Stimulated activated naive B cell treated with anti-CD40 and anti-IgM and Interleukin-4, amounts not matched to agents 10 μg/mL and 1 μg/mL and 100 μg/mL, for 72 hours (primary cell): ENCODE measurements around the gene PON3.

Experiments
- ATAC-seq, 2 donors: fragments of 150-1000 bp; cut with Tn5 transposase; replicated peaks; 2 replicates each; pipeline ENCODE4 v1.10.0; 2021; ENCODE audit warnings: moderate library complexity in 1 of 2
- DNase-seq: peaks from one replicate; pipeline ENCODE4 v3.0.0; 2021
- H3K27ac Mint-ChIP-seq: one replicate; pipeline ENCODE4 v1.8.0; 2022; ENCODE audit warnings: mild to moderate bottlenecking, mixed read lengths
- H3K27me3 Mint-ChIP-seq, 2 donors: one replicate each; pipeline ENCODE4 v1.8.0; 2022; ENCODE audit warnings: mixed read lengths in 2 of 2
- H3K36me3 Mint-ChIP-seq, 2 donors: one replicate each; pipeline ENCODE4 v1.8.0; 2022; ENCODE audit warnings: mixed read lengths in 2 of 2, mild to moderate bottlenecking in 1 of 2
- H3K4me1 Mint-ChIP-seq, 2 donors: one replicate each; pipeline ENCODE4 v1.8.0; 2022; ENCODE audit warnings: mixed read lengths in 2 of 2, mild to moderate bottlenecking in 1 of 2
- H3K4me3 Mint-ChIP-seq, 2 donors: one replicate each; pipeline ENCODE4 v1.8.0; 2022; ENCODE audit warnings: mild to moderate bottlenecking in 2 of 2, mixed read lengths in 2 of 2, moderate library complexity in 1 of 2
- H3K9me3 Mint-ChIP-seq, 2 donors: one replicate each; pipeline ENCODE4 v1.8.0; 2022; ENCODE audit warnings: mixed read lengths in 2 of 2, mild to moderate bottlenecking in 1 of 2

The PON3 gene

DNA sequence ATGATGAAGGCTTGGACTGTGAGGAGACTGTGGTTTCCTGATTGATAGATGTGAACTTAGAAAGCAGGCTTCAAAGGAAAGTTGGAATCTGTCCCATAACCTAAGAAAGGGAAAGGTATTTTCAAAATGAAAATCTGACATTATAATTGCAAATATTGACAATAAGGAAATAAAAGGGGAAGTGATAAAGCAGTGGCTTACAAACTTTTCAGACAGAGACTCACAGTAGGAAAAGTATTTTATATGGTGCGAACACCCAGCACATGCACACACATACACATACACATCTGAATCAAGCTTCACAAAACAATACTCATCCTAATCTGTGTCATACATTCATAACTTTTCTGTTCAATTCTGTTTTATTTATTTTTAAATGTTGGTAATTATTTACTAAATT, 76.6 kb downstream of the PON3 start:
- Mint-ChIP-seq H3K27me3 (peaks cover 0 to under 1% of the 10 kb centered on the region in 2 donors), H3K9me3 (no peaks in the 10 kb centered on the region), H3K27ac (no peak overlapping the region), H3K4me3 (no peak overlapping the region), H3K36me3 (no peaks in the 10 kb centered on the region), H3K4me1 (peaks cover 2 to 6% of the 10 kb centered on the region in 2 donors)
- ATAC-seq (no peak), DNase-seq (no peak)

DNA sequence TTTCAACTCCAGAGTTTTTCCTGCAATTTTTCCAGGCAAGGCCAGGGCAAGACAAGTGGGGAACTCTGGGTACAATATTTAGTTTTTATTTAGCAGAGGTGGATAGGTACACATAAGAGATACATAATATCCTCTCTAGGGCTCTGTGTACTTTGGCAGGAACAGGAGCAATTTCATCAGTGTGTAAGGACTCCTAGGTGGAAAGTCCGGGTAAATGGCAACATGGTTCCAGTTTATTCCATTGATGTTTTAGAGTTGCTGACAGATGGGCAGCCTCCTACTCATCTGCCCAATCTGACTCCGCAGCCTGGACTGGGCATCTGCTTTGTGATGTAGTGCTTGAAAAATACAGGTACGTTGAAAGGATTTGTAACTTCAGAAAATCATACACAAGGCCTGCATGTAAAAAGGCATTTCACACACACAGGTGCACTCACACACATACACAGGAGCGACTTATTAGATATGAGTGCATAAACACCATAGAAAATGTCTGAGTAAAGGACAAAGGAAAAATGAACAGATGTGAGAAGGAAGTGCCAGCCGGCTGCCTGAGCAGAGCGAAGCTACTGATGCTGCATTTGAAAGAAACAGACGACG, 77.6 kb downstream of the PON3 start:
- Mint-ChIP-seq H3K27ac (no peak overlapping the region), H3K36me3 (no peaks in the 10 kb centered on the region), H3K9me3 (no peaks in the 10 kb centered on the region), H3K27me3 (peaks cover 0 to 4% of the 10 kb centered on the region in 2 donors), H3K4me3 (no peak overlapping the region), H3K4me1 (peaks cover 4 to 12% of the 10 kb centered on the region in 2 donors)
- DNase-seq = no peak
- no peak for ATAC-seq

DNA sequence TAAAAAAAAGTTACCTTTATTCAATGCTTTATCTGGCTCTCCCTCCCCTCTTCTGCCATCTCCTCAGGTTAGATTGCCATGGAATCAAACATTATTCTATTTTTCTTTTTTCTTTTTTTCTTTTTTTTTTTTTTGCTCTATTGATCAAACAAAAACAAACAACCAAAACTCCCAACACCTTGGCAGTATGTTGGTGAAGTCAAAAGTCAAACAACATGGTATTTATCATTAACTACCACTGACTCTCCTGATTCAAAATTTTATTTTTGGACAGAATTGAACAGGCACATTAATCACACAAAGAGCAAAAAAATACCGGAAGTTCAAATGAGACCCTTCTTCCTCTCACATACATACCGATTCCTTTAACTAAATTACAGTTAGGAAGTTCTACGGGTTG, 78.2 kb downstream of the PON3 start:
- no peaks in the 10 kb centered on the region for H3K9me3 Mint-ChIP-seq
- no peak overlapping the region for H3K4me3 Mint-ChIP-seq
- peaks cover 0 to 6% of the 10 kb centered on the region in 2 donors for H3K27me3 Mint-ChIP-seq
- H3K4me1 Mint-ChIP-seq = peaks cover 7 to 14% of the 10 kb centered on the region in 2 donors
- no peaks in the 10 kb centered on the region for H3K36me3 Mint-ChIP-seq
- no peak for ATAC-seq
- DNase-seq = no peak
- no peak overlapping the region for H3K27ac Mint-ChIP-seq

DNA sequence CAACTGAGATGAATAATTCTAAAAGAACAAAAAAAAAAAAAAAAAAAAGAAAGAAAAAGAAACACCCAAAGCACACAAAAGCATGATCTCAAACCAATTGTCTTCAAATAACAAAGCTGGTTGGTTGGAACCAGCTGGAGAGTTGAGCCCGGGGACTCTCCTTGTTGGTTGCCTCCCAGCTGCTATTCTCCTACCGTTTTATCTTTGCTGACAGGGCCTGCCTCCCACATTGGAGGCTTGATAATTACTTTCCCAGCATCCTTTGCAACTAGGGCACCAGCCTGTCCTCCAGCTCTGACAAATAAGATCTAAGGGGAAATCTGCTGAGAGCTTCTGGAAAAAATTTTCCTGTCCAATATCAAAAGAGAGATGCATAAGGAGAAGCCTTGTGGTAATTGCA, 78.6 kb downstream of the PON3 start:
- H3K27me3 Mint-ChIP-seq = peaks cover 0 to 6% of the 10 kb centered on the region in 2 donors
- H3K4me3 Mint-ChIP-seq = no peak overlapping the region
- no peaks in the 10 kb centered on the region for H3K36me3 Mint-ChIP-seq
- H3K27ac Mint-ChIP-seq = no peak overlapping the region
- DNase-seq (no peak), ATAC-seq (no peak)
- H3K9me3 Mint-ChIP-seq = peaks cover 0 to 1% of the 10 kb centered on the region in 2 donors
- H3K4me1 Mint-ChIP-seq = peaks cover 7 to 14% of the 10 kb centered on the region in 2 donors

DNA sequence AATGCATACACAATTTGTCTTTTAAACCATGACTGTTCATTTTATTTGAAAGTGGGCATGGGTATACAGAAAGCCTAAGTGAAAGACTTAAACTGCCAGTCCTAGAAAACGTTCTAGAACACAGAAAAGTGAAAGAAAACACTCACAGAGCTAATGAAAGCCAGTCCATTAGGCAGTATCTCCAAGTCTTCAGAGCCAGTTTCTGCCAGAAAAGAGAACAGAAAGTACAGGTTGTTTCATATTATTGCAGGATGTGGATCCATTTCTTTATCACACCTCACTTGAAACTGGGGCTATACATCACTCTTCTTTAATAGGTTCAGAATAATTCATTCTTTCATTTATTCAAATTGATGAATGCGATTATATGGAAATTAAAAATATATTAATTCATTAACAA, 79.6 kb downstream of the PON3 start:
- peaks cover 7 to 14% of the 10 kb centered on the region in 2 donors for H3K4me1 Mint-ChIP-seq
- no peaks in the 10 kb centered on the region for H3K36me3 Mint-ChIP-seq
- no peak overlapping the region for H3K4me3 Mint-ChIP-seq
- H3K27ac Mint-ChIP-seq = no peak overlapping the region
- ATAC-seq (peak; percentile 33 to 51), DNase-seq (no peak)
- peaks cover 0 to 9% of the 10 kb centered on the region in 2 donors for H3K27me3 Mint-ChIP-seq
- peaks cover 1 to 4% of the 10 kb centered on the region in 2 donors for H3K9me3 Mint-ChIP-seq

DNA sequence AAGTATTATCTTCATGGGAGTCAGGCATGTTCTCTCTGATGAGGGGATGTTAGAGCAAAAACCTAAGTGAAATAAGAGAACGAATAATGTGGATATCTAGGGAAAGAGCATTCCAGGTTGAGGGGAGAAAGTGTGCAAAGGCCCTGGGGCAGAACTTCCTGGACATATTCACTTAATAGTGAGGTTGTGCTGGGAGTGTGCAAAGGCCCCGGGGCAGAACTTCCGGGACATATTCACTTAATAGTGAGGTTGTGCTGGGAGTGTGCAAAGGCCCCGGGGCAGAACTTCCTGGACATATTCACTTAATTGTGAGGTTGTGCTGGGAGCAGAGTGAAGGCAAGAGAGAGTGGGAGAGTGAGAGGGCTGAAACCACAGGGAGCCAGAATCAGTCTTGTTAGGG, 83.6 kb downstream of the PON3 start:
- no peak overlapping the region for H3K27ac Mint-ChIP-seq
- H3K27me3 Mint-ChIP-seq = peaks cover 6 to 9% of the 10 kb centered on the region in 2 donors
- H3K4me1 Mint-ChIP-seq = peaks cover 7% of the 10 kb centered on the region in 2 donors

DNA sequence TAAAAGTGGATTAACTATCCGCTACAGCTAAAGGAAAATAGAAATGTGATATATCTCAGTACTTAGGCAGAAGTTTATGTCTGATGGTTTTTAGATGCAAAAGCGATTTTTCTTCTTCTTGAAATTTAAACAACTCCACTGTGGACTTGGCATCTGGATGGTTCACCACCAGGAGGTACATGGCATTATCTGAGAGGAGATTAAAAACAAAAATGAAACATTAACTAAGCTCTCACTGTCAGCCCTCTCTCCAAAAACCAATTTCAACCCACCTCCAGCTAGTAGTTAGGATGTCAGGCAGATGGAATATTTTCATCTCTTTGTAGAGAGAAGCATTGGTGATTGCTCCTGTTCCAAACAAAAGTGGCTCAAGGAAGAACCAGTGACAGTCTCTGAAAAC, 84.8 kb downstream of the PON3 start:
- no peak overlapping the region for H3K27ac Mint-ChIP-seq
- DNase-seq (no peak), ATAC-seq (no peak)
- H3K36me3 Mint-ChIP-seq = no peaks in the 10 kb centered on the region
- peaks cover 9% of the 10 kb centered on the region in 2 donors for H3K27me3 Mint-ChIP-seq
- no peak overlapping the region for H3K4me3 Mint-ChIP-seq
- H3K9me3 Mint-ChIP-seq = peaks cover 1 to 4% of the 10 kb centered on the region in 2 donors
- H3K4me1 Mint-ChIP-seq = peaks cover 7% of the 10 kb centered on the region in 2 donors

More for the DNA sequence above, 83.6 kb downstream of the PON3 start:
- no peak for ATAC-seq
- no peak for DNase-seq
- Mint-ChIP-seq H3K9me3 (peaks cover 1 to 4% of the 10 kb centered on the region in 2 donors), H3K4me3 (no peak overlapping the region), H3K36me3 (no peaks in the 10 kb centered on the region)

DNA sequence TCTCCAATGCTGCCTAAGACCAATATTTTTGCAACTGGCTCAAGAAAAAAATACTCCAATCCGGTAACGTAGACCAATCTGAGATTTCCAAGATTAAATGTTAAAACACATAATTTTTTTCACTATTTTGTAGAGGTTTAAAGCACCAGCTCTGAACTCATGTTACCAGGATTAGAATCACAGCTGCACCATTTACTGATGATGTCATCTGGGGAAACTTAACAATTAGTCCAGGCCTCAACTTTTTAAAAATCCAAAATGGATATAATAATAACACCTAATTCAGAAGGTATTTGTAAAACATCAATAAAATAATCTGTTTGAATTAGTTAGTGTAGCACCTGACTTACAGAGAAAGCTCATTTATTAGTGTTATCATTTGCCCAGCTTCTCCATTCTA, 86.2 kb downstream of the PON3 start:
- Mint-ChIP-seq H3K36me3 (no peaks in the 10 kb centered on the region), H3K4me1 (peaks cover 7% of the 10 kb centered on the region in 2 donors), H3K27me3 (peaks cover 17 to 18% of the 10 kb centered on the region in 2 donors), H3K27ac (no peak overlapping the region), H3K9me3 (peaks cover 1 to 4% of the 10 kb centered on the region in 2 donors), H3K4me3 (no peak overlapping the region)
- no peak for DNase-seq
- ATAC-seq = no peak
